ENCODE results near the gene CAPN11.
A peak's percentile ranks its signal among the peaks of the same experiment; 100 is the strongest.

Gene CAPN11

DNA sequence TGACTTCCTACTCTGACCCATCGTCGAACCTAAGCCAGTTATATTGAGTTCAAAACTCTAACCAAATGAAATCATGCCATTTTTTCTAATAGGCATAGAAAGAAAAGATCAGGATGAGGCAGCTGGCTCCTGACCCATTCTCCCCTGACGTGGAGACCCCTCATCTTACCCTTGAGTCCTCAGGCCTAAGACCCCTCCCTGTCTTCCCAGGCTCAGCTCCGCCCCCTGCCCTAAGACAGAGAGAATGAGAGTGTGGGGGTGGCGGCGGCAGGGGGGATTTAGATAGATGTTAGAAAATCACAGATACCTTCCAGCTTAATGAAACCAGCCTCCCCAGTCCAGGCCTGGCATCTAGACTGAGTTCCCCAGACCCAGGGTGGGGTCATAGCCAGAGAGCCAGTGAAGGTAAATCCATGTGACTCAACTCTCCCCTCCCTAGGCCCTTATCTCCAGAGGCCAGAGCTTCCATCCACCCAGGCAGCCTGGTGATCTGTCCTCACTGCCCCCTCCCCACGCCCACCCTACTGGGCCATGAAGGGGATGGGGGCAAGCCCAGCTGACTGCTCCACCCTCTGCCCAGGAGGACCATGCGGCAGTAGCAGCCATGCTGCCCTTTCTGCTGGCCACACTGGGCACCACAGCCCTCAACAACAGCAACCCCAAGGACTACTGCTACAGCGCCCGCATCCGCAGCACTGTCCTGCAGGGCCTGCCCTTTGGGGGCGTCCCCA lies 24.5 kb upstream of the CAPN11 start:
- DNase-seq, result no peak
- Mint-ChIP-seq H3K9me3 (no peaks in the 10 kb centered on the region), H3K4me3 (peak overlapping the region; percentile 70), H3K4me1 (peaks cover 66% of the 10 kb centered on the region), H3K27ac (peak overlapping the region; percentile 96), H3K27me3 (ENCODE audit: low read depth, poor library complexity) (peaks cover 5% of the 10 kb centered on the region), H3K36me3 (ENCODE audit: low read depth) (peaks cover 6% of the 10 kb centered on the region)
- TF ChIP-seq, protein P1, sequence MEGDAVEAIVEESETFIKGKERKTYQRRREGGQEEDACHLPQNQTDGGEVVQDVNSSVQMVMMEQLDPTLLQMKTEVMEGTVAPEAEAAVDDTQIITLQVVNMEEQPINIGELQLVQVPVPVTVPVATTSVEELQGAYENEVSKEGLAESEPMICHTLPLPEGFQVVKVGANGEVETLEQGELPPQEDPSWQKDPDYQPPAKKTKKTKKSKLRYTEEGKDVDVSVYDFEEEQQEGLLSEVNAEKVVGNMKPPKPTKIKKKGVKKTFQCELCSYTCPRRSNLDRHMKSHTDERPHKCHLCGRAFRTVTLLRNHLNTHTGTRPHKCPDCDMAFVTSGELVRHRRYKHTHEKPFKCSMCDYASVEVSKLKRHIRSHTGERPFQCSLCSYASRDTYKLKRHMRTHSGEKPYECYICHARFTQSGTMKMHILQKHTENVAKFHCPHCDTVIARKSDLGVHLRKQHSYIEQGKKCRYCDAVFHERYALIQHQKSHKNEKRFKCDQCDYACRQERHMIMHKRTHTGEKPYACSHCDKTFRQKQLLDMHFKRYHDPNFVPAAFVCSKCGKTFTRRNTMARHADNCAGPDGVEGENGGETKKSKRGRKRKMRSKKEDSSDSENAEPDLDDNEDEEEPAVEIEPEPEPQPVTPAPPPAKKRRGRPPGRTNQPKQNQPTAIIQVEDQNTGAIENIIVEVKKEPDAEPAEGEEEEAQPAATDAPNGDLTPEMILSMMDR (IDR thresholded peaks at IDR 0.05), result no peak

DNA sequence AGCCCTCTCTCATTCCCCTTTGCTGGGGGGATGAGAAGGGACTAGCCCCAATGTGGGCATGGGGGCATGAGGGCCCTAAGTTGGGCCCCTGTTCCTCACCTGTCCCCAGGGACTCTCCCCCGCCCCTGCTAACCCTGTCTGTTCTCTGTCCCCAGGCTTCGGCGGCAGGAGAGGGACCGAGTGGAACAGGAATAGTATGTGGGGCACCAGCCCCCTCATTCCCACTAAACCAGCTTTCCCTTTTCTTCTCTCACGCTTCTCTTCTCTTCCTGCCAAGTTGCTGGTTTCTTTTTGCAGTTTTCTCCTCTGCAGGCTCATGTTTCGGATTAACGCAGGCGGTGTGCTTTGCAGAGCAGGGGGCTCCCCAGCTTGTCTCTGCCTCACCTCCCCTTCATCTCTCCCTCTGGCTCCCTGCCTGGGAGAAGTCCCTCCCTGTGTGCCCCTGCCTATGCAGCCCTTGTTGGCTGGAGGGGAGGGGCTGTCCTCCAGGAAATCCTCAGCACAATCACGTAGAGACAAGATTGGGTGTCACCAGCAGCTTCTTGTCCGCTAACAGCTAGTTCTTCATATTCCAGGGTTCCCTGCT lies 23.4 kb upstream of the CAPN11 start:
- TF ChIP-seq, protein P1 (IDR thresholded peaks at IDR 0.05), result no peak
- no peaks in the 10 kb centered on the region for H3K9me3 Mint-ChIP-seq
- peak overlapping the region; percentile 45 for H3K4me3 Mint-ChIP-seq
- H3K27ac Mint-ChIP-seq, result peak overlapping the region; percentile 79
- no peaks in the 10 kb centered on the region for H3K27me3 Mint-ChIP-seq (ENCODE audit: low read depth, poor library complexity)
- H3K36me3 Mint-ChIP-seq (ENCODE audit: low read depth), result peaks cover 15% of the 10 kb centered on the region
- peaks cover 67% of the 10 kb centered on the region for H3K4me1 Mint-ChIP-seq
- DNase-seq, result no peak

DNA sequence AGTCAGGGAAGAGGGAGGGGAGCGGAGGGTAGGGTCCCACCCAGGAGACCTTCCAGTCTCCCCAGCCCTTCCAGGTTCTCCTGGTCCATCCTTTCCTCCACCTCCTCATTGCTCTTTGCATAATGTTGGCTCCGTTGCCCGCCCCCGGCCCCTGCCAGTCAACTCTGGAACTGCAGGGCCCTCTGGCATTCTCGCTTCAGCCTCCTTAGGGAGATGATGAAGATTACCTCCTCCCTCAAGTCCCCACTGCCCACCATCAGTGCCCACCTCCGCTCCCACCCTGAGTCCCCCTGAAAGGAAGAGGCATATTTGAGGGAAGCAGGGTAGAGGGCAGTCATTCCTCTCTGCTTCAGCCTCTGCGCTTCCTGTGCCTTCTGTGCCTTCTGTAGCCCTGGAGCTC lies 22.7 kb upstream of the CAPN11 start:
- TF ChIP-seq, protein P1 (IDR thresholded peaks at IDR 0.05), result no peak
- H3K27ac Mint-ChIP-seq, result peak overlapping the region; percentile 79

DNA sequence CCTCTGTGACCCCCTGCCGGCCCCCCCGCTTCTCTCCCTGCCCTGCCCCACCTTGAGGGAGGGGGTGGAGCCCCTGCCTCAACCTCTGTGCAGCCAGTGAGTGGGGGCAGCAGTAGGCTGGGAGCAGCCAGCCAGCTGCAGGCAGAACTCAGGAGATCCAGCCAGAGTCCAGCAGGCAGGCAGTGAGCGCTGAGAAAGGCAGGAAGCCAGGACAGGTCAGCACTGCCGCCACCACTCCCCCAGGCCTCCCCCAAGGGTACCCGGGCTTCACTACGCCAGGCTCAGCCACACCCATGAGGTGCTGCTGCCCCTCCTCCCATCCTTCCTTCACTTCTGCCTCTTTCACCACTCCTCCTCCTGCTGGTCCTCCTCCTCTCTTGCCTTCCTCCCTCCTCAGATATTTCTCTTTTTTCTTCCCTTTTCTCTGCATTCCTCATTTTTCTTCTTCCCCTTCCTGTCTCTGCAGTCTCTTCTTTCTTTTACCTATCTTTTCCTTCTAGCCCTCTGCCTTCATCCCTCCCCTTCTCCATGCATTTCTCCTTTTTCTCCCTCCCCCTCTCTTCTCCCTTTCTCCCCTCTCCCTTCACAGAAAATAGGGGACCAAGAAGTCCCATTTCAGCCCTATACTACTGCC lies 19.8 kb upstream of the CAPN11 start:
- H3K27me3 Mint-ChIP-seq (ENCODE audit: low read depth, poor library complexity), result no peaks in the 10 kb centered on the region
- H3K4me3 Mint-ChIP-seq, result no peak overlapping the region
- H3K27ac Mint-ChIP-seq, result no peak overlapping the region
- DNase-seq, result no peak
- H3K4me1 Mint-ChIP-seq, result peaks cover 40% of the 10 kb centered on the region
- TF ChIP-seq, protein P1 (IDR thresholded peaks at IDR 0.05), result no peak
- H3K36me3 Mint-ChIP-seq (ENCODE audit: low read depth), result peaks cover 28% of the 10 kb centered on the region
- H3K9me3 Mint-ChIP-seq, result no peaks in the 10 kb centered on the region

More for the DNA sequence above, 22.7 kb upstream of the CAPN11 start:
- no peaks in the 10 kb centered on the region for H3K27me3 Mint-ChIP-seq (ENCODE audit: low read depth, poor library complexity)
- peak overlapping the region; percentile 45 for H3K4me3 Mint-ChIP-seq
- DNase-seq, result no peak
- peaks cover 67% of the 10 kb centered on the region for H3K4me1 Mint-ChIP-seq
- no peaks in the 10 kb centered on the region for H3K9me3 Mint-ChIP-seq
- H3K36me3 Mint-ChIP-seq (ENCODE audit: low read depth), result peaks cover 21% of the 10 kb centered on the region

DNA sequence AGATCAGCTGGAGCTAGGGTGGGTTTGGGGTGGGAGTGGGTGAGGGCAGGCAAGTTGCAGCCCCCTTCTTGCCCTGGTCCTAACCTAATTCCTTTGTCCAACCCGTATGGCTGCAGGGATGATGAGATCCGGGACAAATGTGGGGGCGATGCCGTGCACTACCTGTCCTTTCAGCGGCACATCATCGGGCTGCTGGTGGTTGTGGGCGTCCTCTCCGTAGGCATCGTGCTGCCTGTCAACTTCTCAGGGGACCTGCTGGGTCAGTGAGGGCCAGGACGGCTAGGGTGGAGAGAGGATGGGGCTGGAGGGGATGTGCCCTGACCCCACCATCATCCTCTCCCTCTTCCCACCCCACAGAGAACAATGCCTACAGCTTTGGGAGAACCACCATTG lies 19.3 kb upstream of the CAPN11 start:
- Mint-ChIP-seq H3K27ac (no peak overlapping the region), H3K4me1 (peaks cover 35% of the 10 kb centered on the region), H3K27me3 (ENCODE audit: low read depth, poor library complexity) (no peaks in the 10 kb centered on the region), H3K36me3 (ENCODE audit: low read depth) (peaks cover 33% of the 10 kb centered on the region), H3K4me3 (no peak overlapping the region), H3K9me3 (no peaks in the 10 kb centered on the region)
- no peak for DNase-seq
- TF ChIP-seq, protein P1 (IDR thresholded peaks at IDR 0.05), result no peak

Data from nephron progenitor cell (in vitro differentiated cells).